GM23338 (cell line): ENCODE data around the gene TRPC4AP. TPM values are rescaled to one million over a fixed set of nuclear protein-coding genes. Genes with fewer than 3 reads are reported as not detected.

Experiments
- ATAC-seq: fragments of 200-7000 bp; cut with Tn5 transposase; 3 replicates; pipeline ENCODE4 v1.9.1; 2020
- DNase-seq: peaks from one replicate; pipeline ENCODE4 v3.0.0-alpha.2; 2015; ENCODE audit warnings: low spot score
- H2AFZ ChIP-seq: fragments of 200-600 bp; sonication (generic); 2 replicates; pipeline ENCODE4 v1.8.0; 2016; ENCODE audit warnings: antibody characterized with exemption, mild to moderate bottlenecking, moderate library complexity
- H3F3A ChIP-seq: fragments of 200-600 bp; sonication (generic); replicated peaks from 2 replicates; pipeline ENCODE4 v1.8.0; 2017; ENCODE audit warnings: antibody characterized with exemption, mixed run types, low read depth
- H3K27ac ChIP-seq: fragments of 200-600 bp; sonication (generic); 2 replicates; pipeline ENCODE4 v1.6.1; 2016; ENCODE audit warnings: low read depth
- H3K27me3 ChIP-seq: fragments of 200-600 bp; sonication (generic); 2 replicates; pipeline ENCODE4 v1.8.0; 2016; ENCODE audit warnings: mild to moderate bottlenecking, mixed run types, moderate library complexity; ENCODE audit not compliant: insufficient read depth
- H3K36me3 ChIP-seq: fragments of 200-600 bp; sonication (generic); 2 replicates; pipeline ENCODE4 v1.8.0; 2016; ENCODE audit warnings: mild to moderate bottlenecking; ENCODE audit not compliant: insufficient read depth
- H3K4me1 ChIP-seq: fragments of 200-600 bp; sonication (generic); 2 replicates; pipeline ENCODE4 v1.8.0; 2016; ENCODE audit warnings: mild to moderate bottlenecking, moderate library complexity; ENCODE audit not compliant: insufficient read depth
- H3K4me2 ChIP-seq: fragments of 200-600 bp; sonication (generic); 2 replicates; pipeline ENCODE4 v1.7.1; 2017; ENCODE audit warnings: mixed run types
- H3K4me3 ChIP-seq: fragments of 200-600 bp; sonication (generic); 2 replicates; pipeline ENCODE4 v1.6.1; 2016; ENCODE audit warnings: mixed run types
- H3K79me2 ChIP-seq: fragments of 200-600 bp; sonication (generic); replicated peaks from 2 replicates; pipeline ENCODE4 v1.8.0; 2017; ENCODE audit warnings: mild to moderate bottlenecking; ENCODE audit not compliant: insufficient read depth
- H3K9me2 ChIP-seq: fragments of 200-600 bp; sonication (generic); 2 replicates; pipeline ENCODE4 v1.8.0; 2017; ENCODE audit not compliant: insufficient read depth
- H4K20me1 ChIP-seq: fragments of 200-600 bp; sonication (generic); replicated peaks from 2 replicates; pipeline ENCODE4 v1.8.0; 2017; ENCODE audit warnings: mild to moderate bottlenecking; ENCODE audit not compliant: insufficient read depth
- H3K27ac Mint-ChIP-seq: 2 replicates; pipeline ENCODE4 v1.8.0; 2020; ENCODE audit warnings: inconsistent platforms, mild to moderate bottlenecking, moderate library complexity, mixed read lengths
- H3K27me3 Mint-ChIP-seq: 3 replicates; pipeline ENCODE4 v1.8.0; 2022; ENCODE audit warnings: low read depth, mild to moderate bottlenecking, moderate library complexity, mixed read lengths, inconsistent platforms; ENCODE audit not compliant: insufficient read depth, poor library complexity
- H3K36me3 Mint-ChIP-seq: 3 replicates; pipeline ENCODE4 v1.8.0; 2021; ENCODE audit warnings: low read depth, mild to moderate bottlenecking, inconsistent platforms, moderate library complexity, mixed read lengths
- H3K4me1 Mint-ChIP-seq: 3 replicates; pipeline ENCODE4 v1.8.0; 2020; ENCODE audit warnings: mild to moderate bottlenecking, inconsistent platforms, mixed read lengths
- H3K4me3 Mint-ChIP-seq: 3 replicates; pipeline ENCODE4 v1.8.0; 2021; ENCODE audit warnings: moderate library complexity, mild to moderate bottlenecking, inconsistent platforms, mixed read lengths
- H3K9me3 Mint-ChIP-seq: 3 replicates; pipeline ENCODE4 v1.8.0; 2020; ENCODE audit warnings: moderate library complexity, mild to moderate bottlenecking, inconsistent platforms, mixed read lengths
- CTCF ChIP-seq, 2 experiments: fragments of 200-600 bp in 1 of 2; sonication (generic) in 1 of 2; conservative IDR thresholded peaks; 2 replicates each; pipeline versions ENCODE4 v1.5.1 to v1.6.1; 2016 to 2017; ENCODE audit warnings: antibody characterized with exemption in 2 of 2, low read depth in 2 of 2, mild to moderate bottlenecking in 2 of 2, moderate library complexity in 1 of 2
- NANOG ChIP-seq: IDR thresholded peaks from 2 replicates; pipeline ENCODE4 v1.6.1; 2016; ENCODE audit warnings: antibody characterized with exemption, borderline replicate concordance
- STAT1 ChIP-seq: IDR thresholded peaks from one replicate; pipeline ENCODE4 v1.6.1; 2016; ENCODE audit warnings: antibody characterized with exemption; ENCODE audit not compliant: unreplicated experiment
- ZNF114 ChIP-seq: fragments of 250-450 bp; sonication (Bioruptor Pico); IDR thresholded peaks from 2 replicates; pipeline ENCODE4 v1.5.0; 2020; ENCODE audit warnings: mild to moderate bottlenecking, moderate library complexity
- ZNF331 ChIP-seq: fragments of 250-450 bp; sonication (Bioruptor Pico); IDR thresholded peaks from 2 replicates; pipeline ENCODE4 v1.5.0; 2020; ENCODE audit warnings: low read depth, mild to moderate bottlenecking, moderate library complexity
- ZNF462 ChIP-seq: fragments of 250-450 bp; sonication (Bioruptor Pico); IDR thresholded peaks from 2 replicates; pipeline ENCODE4 v1.5.0; 2020; ENCODE audit warnings: mild to moderate bottlenecking, moderate library complexity
- polyA plus RNA-seq: library from polyadenylated mRNA; unstranded; fragments of >200 nt; fragmentation: Nextera tagmentation; extraction: Ambion mirVana; gene quantifications from 2 replicates; pipeline ENCODE4 v1.2.1, GENCODE V29; 2016
- total RNA-seq: library from RNA; depleted of rRNA; stranded (reverse); fragments of >200 nt; shearing (Covaris generic); gene quantifications from 2 replicates; pipeline ENCODE4 v1.2.3, GENCODE V29; 2014
- TF ChIP-seq, protein P1 (sequence below): IDR thresholded peaks from 2 replicates; pipeline ENCODE4 v1.6.1; 2016; ENCODE audit warnings: antibody characterized with exemption

The TRPC4AP gene
- total and polyA plus RNA-seq, 2 experiments from 2014 or later: 48.8 to 89.5 TPM

DNA sequence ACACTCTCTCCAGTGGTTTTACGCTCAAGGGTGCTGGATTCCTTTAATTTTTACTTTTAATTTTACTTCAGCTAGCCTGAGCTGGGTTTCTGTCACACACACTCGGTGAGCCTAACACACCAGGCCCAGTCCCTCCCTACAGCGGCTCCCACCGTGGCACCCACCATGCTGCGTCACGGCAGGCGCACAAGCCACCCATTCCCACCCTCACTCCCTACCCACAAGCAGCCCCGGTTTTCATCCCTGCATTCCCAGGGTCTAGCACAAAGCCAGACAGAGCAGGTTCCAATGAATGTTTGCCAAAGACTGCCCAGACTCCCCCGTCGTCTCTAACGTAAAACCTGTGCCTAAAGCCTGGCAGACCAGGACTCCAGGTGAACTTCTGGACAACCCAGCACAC is 86.6 kb downstream of the TRPC4AP start:
- peaks cover 15% of the 10 kb centered on the region for H3K27me3 Mint-ChIP-seq
- DNase-seq: no peak
- H2AFZ ChIP-seq: no peak overlapping the region
- H3K36me3 ChIP-seq: peaks cover 18% of the 10 kb centered on the region
- H3K4me2 ChIP-seq: no peak overlapping the region
- no peak for ATAC-seq
- TF ChIP-seq STAT1 (no peak), CTCF (conservative IDR thresholded peaks at IDR 0.05; ENCODE audit: low read depth in 2 of 2) (no peak)
- H3K4me1 ChIP-seq: no peaks in the 10 kb centered on the region
- H3K27ac Mint-ChIP-seq: no peak overlapping the region; the same call in 1 of the 2 replicates
- H3K79me2 ChIP-seq: no peaks in the 10 kb centered on the region
- peaks cover 2% of the 10 kb centered on the region; the same call in 2 of the 3 replicates for H3K4me1 Mint-ChIP-seq
- no peak overlapping the region for H3K4me3 Mint-ChIP-seq
- H3K27ac ChIP-seq: no peak overlapping the region
- no peaks in the 10 kb centered on the region for H3K9me3 Mint-ChIP-seq
- H3F3A ChIP-seq: no peaks in the 10 kb centered on the region
- peaks cover 72% of the 10 kb centered on the region for H3K36me3 Mint-ChIP-seq
- no peaks in the 10 kb centered on the region for H3K9me2 ChIP-seq
- no peak overlapping the region for H3K4me3 ChIP-seq
- H3K27me3 ChIP-seq: no peaks in the 10 kb centered on the region
- H4K20me1 ChIP-seq: peaks cover 2% of the 10 kb centered on the region; the same call in 1 of the 2 replicates

DNA sequence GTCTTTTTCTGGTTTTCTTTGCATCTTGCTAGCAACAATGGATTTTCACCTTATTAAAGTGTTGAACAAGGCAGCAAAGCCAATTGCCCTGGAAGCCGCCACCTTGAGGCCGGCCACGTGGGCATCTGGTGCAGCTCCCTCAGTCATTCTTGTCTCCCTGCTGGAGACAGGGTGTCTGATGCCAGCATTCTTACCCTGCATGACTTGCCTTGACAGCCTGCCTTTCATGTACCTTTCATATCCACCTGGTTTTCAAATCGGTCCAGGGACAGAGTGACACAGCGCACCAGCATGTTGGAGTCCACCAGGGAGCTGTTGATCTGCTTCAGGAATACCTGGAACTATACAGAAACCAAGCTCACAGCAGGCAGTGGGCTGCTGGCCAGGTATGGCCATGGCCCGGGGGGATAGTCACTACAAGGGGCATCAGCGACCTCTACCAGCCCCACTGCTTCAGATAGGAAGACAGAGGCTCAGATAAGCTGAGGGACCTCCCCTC is 87.1 kb downstream of the TRPC4AP start:
- Histone ChIP-seq H3K4me3 (no peak overlapping the region), H3K36me3 (peaks cover 18% of the 10 kb centered on the region), H3K4me2 (no peak overlapping the region), H3K79me2 (no peaks in the 10 kb centered on the region), H3K27me3 (no peaks in the 10 kb centered on the region), H3F3A (no peaks in the 10 kb centered on the region), H3K4me1 (no peaks in the 10 kb centered on the region), H3K9me2 (no peaks in the 10 kb centered on the region), H2AFZ (no peak overlapping the region), H3K27ac (no peak overlapping the region), H4K20me1 (peaks cover 2% of the 10 kb centered on the region; the same call in 1 of the 2 replicates)
- Mint-ChIP-seq H3K4me1 (peaks cover 2% of the 10 kb centered on the region; the same call in 2 of the 3 replicates), H3K9me3 (no peaks in the 10 kb centered on the region), H3K4me3 (no peak overlapping the region), H3K27me3 (peaks cover 18% of the 10 kb centered on the region), H3K36me3 (peaks cover 73% of the 10 kb centered on the region), H3K27ac (no peak overlapping the region)
- ATAC-seq (no peak), DNase-seq (no peak)
- TF ChIP-seq ZNF114 (CRISPR knock-in tag): no peak
- TF ChIP-seq NANOG: no peak
- no peak for TF ChIP-seq ZNF462 (CRISPR knock-in tag)
- no peak for TF ChIP-seq ZNF331
- TF ChIP-seq STAT1: no peak
- TF ChIP-seq, protein P1, sequence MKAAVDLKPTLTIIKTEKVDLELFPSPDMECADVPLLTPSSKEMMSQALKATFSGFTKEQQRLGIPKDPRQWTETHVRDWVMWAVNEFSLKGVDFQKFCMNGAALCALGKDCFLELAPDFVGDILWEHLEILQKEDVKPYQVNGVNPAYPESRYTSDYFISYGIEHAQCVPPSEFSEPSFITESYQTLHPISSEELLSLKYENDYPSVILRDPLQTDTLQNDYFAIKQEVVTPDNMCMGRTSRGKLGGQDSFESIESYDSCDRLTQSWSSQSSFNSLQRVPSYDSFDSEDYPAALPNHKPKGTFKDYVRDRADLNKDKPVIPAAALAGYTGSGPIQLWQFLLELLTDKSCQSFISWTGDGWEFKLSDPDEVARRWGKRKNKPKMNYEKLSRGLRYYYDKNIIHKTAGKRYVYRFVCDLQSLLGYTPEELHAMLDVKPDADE: no peak
